Measurements from ENCODE around the gene RASGRF1.

Gene RASGRF1

GRCh38 chr15:79047676-79048439 lies 42.7 kb downstream of the RASGRF1 start:
- H3K27me3 ChIP-seq (ENCODE audit: control insufficient read depth, insufficient read depth, low read length), result peaks cover 4% of the 10 kb centered on the region
- H3K4me3 ChIP-seq (ENCODE audit: low read depth, low read length), result no peak overlapping the region
- H3K4me1 ChIP-seq (ENCODE audit: control insufficient read depth, insufficient read depth, low read length), result no peaks in the 10 kb centered on the region
- H3K36me3 ChIP-seq (ENCODE audit: control insufficient read depth, insufficient read depth, low read length), result no peaks in the 10 kb centered on the region
- H3K9ac ChIP-seq (ENCODE audit: low read depth, low read length), result no peak overlapping the region
- H3K9me3 ChIP-seq (ENCODE audit: control insufficient read depth, insufficient read depth, low read length), result no peaks in the 10 kb centered on the region

- Histone ChIP-seq H3K27me3 (ENCODE audit: control insufficient read depth, insufficient read depth, low read length) (peaks cover 4% of the 10 kb centered on the region), H3K4me3 (ENCODE audit: low read depth, low read length) (no peak overlapping the region), H3K9ac (ENCODE audit: low read depth, low read length) (no peak overlapping the region), H3K36me3 (ENCODE audit: control insufficient read depth, insufficient read depth, low read length) (no peaks in the 10 kb centered on the region), H3K9me3 (ENCODE audit: control insufficient read depth, insufficient read depth, low read length) (no peaks in the 10 kb centered on the region), H3K4me1 (ENCODE audit: control insufficient read depth, insufficient read depth, low read length) (no peaks in the 10 kb centered on the region)
Observed at GRCh38 chr15:79046691-79047404, 43.7 kb downstream of the RASGRF1 start.

GRCh38 chr15:79045041-79045440 lies 45.5 kb downstream of the RASGRF1 start:
- Histone ChIP-seq H3K9ac (ENCODE audit: low read depth, low read length) (no peak overlapping the region), H3K4me3 (ENCODE audit: low read depth, low read length) (no peak overlapping the region), H3K36me3 (ENCODE audit: control insufficient read depth, insufficient read depth, low read length) (no peaks in the 10 kb centered on the region), H3K27me3 (ENCODE audit: control insufficient read depth, insufficient read depth, low read length) (peaks cover 4% of the 10 kb centered on the region), H3K4me1 (ENCODE audit: control insufficient read depth, insufficient read depth, low read length) (no peaks in the 10 kb centered on the region), H3K9me3 (ENCODE audit: control insufficient read depth, insufficient read depth, low read length) (no peaks in the 10 kb centered on the region)

GRCh38 chr15:79042213-79042928 lies 48.2 kb downstream of the RASGRF1 start:
- H3K9ac ChIP-seq (ENCODE audit: low read depth, low read length), result no peak overlapping the region
- H3K4me3 ChIP-seq (ENCODE audit: low read depth, low read length), result no peak overlapping the region
- H3K9me3 ChIP-seq (ENCODE audit: control insufficient read depth, insufficient read depth, low read length), result no peaks in the 10 kb centered on the region
- no peaks in the 10 kb centered on the region for H3K4me1 ChIP-seq (ENCODE audit: control insufficient read depth, insufficient read depth, low read length)
- H3K36me3 ChIP-seq (ENCODE audit: control insufficient read depth, insufficient read depth, low read length), result no peaks in the 10 kb centered on the region
- peaks cover 4% of the 10 kb centered on the region for H3K27me3 ChIP-seq (ENCODE audit: control insufficient read depth, insufficient read depth, low read length)

GRCh38 chr15:79041601-79042168 lies 48.9 kb downstream of the RASGRF1 start:
- no peaks in the 10 kb centered on the region for H3K4me1 ChIP-seq (ENCODE audit: control insufficient read depth, insufficient read depth, low read length)
- H3K4me3 ChIP-seq (ENCODE audit: low read depth, low read length), result no peak overlapping the region
- H3K9me3 ChIP-seq (ENCODE audit: control insufficient read depth, insufficient read depth, low read length), result no peaks in the 10 kb centered on the region
- H3K27me3 ChIP-seq (ENCODE audit: control insufficient read depth, insufficient read depth, low read length), result peaks cover 5% of the 10 kb centered on the region
- H3K36me3 ChIP-seq (ENCODE audit: control insufficient read depth, insufficient read depth, low read length), result no peaks in the 10 kb centered on the region
- no peak overlapping the region for H3K9ac ChIP-seq (ENCODE audit: low read depth, low read length)

- Histone ChIP-seq H3K36me3 (ENCODE audit: control insufficient read depth, insufficient read depth, low read length) (no peaks in the 10 kb centered on the region), H3K27me3 (ENCODE audit: control insufficient read depth, insufficient read depth, low read length) (peaks cover 5% of the 10 kb centered on the region), H3K4me1 (ENCODE audit: control insufficient read depth, insufficient read depth, low read length) (peaks cover 11% of the 10 kb centered on the region), H3K9me3 (ENCODE audit: control insufficient read depth, insufficient read depth, low read length) (no peaks in the 10 kb centered on the region), H3K9ac (ENCODE audit: low read depth, low read length) (no peak overlapping the region), H3K4me3 (ENCODE audit: low read depth, low read length) (no peak overlapping the region)
Observed at GRCh38 chr15:79037848-79038247, 52.7 kb downstream of the RASGRF1 start.

- Histone ChIP-seq H3K4me1 (ENCODE audit: control insufficient read depth, insufficient read depth, low read length) (peaks cover 11% of the 10 kb centered on the region), H3K9me3 (ENCODE audit: control insufficient read depth, insufficient read depth, low read length) (no peaks in the 10 kb centered on the region), H3K27me3 (ENCODE audit: control insufficient read depth, insufficient read depth, low read length) (peaks cover 5% of the 10 kb centered on the region), H3K9ac (ENCODE audit: low read depth, low read length) (no peak overlapping the region), H3K36me3 (ENCODE audit: control insufficient read depth, insufficient read depth, low read length) (no peaks in the 10 kb centered on the region), H3K4me3 (ENCODE audit: low read depth, low read length) (no peak overlapping the region)
Observed at GRCh38 chr15:79036323-79036722, 54.3 kb downstream of the RASGRF1 start.

GRCh38 chr15:79035814-79036213 lies 54.8 kb downstream of the RASGRF1 start:
- no peak overlapping the region for H3K9ac ChIP-seq (ENCODE audit: low read depth, low read length)
- H3K27me3 ChIP-seq (ENCODE audit: control insufficient read depth, insufficient read depth, low read length), result peaks cover 5% of the 10 kb centered on the region
- H3K4me3 ChIP-seq (ENCODE audit: low read depth, low read length), result no peak overlapping the region
- peaks cover 11% of the 10 kb centered on the region for H3K4me1 ChIP-seq (ENCODE audit: control insufficient read depth, insufficient read depth, low read length)
- H3K9me3 ChIP-seq (ENCODE audit: control insufficient read depth, insufficient read depth, low read length), result no peaks in the 10 kb centered on the region
- H3K36me3 ChIP-seq (ENCODE audit: control insufficient read depth, insufficient read depth, low read length), result no peaks in the 10 kb centered on the region

GRCh38 chr15:79035111-79035601 lies 55.4 kb downstream of the RASGRF1 start:
- Histone ChIP-seq H3K9me3 (ENCODE audit: control insufficient read depth, insufficient read depth, low read length) (no peaks in the 10 kb centered on the region), H3K4me1 (ENCODE audit: control insufficient read depth, insufficient read depth, low read length) (peaks cover 11% of the 10 kb centered on the region), H3K27me3 (ENCODE audit: control insufficient read depth, insufficient read depth, low read length) (peaks cover 5% of the 10 kb centered on the region), H3K4me3 (ENCODE audit: low read depth, low read length) (no peak overlapping the region), H3K9ac (ENCODE audit: low read depth, low read length) (no peak overlapping the region), H3K36me3 (ENCODE audit: control insufficient read depth, insufficient read depth, low read length) (no peaks in the 10 kb centered on the region)

- Histone ChIP-seq H3K36me3 (ENCODE audit: control insufficient read depth, insufficient read depth, low read length) (no peaks in the 10 kb centered on the region), H3K4me3 (ENCODE audit: low read depth, low read length) (no peak overlapping the region), H3K4me1 (ENCODE audit: control insufficient read depth, insufficient read depth, low read length) (peaks cover 11% of the 10 kb centered on the region), H3K27me3 (ENCODE audit: control insufficient read depth, insufficient read depth, low read length) (peaks cover 5% of the 10 kb centered on the region), H3K9me3 (ENCODE audit: control insufficient read depth, insufficient read depth, low read length) (no peaks in the 10 kb centered on the region), H3K9ac (ENCODE audit: low read depth, low read length) (no peak overlapping the region)
Observed at GRCh38 chr15:79034284-79034683, 56.3 kb downstream of the RASGRF1 start.

- H3K36me3 ChIP-seq (ENCODE audit: control insufficient read depth, insufficient read depth, low read length), result no peaks in the 10 kb centered on the region
- H3K4me1 ChIP-seq (ENCODE audit: control insufficient read depth, insufficient read depth, low read length), result peaks cover 11% of the 10 kb centered on the region
- no peaks in the 10 kb centered on the region for H3K9me3 ChIP-seq (ENCODE audit: control insufficient read depth, insufficient read depth, low read length)
- H3K9ac ChIP-seq (ENCODE audit: low read depth, low read length), result no peak overlapping the region
- H3K4me3 ChIP-seq (ENCODE audit: low read depth, low read length), result no peak overlapping the region
- H3K27me3 ChIP-seq (ENCODE audit: control insufficient read depth, insufficient read depth, low read length), result peaks cover 5% of the 10 kb centered on the region
Observed at GRCh38 chr15:79032656-79033055, 57.9 kb downstream of the RASGRF1 start.
